ENCODE results near the gene C22orf23.
A peak's percentile ranks its signal among the peaks of the same experiment; 100 is the strongest.

C22orf23 gene

DNA sequence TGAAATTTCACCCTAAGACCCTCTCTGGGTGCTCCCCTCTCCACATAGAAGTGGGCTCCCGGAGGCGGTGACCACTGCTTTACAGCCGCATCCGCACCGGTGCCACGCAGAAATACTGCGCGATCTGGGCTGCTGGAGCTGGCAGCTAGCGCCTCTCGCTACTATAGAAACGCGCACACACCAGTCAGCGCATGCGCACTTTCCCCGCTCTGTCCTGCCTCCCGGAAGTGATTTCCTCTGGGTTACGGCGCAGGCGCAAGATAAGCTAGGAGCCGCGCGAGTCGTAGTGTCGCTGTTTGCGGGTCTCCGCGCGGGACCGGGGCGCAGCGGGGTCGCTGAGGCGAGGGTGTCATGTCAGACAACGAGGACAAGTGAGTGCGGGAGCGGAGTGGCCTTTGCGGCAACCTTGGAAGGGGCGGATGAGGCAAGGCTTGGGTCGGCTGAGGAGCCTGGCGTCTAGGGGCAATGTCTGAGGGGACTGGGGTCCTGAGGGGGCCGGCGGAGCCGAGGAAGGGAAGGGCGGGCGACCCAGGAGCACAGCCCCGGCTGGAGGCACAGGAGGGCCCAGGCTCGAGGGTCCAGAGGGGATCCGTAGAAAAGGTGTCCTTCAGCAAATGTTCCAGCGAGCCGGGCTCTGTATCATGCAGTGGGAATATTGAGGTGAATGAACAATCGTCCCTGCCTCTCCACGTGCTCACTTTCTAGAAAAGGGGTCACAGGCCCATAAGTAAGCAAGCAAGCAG lies at the start of gene C22orf23, which contains the start of gene POLR2F:
C22orf23 (minus strand) TSS at position 165 of the 743 bp plus-strand sequence. CDS start 452 bp downstream, outside the sequence.
POLR2F (plus strand) TSS at position 263 of the 743 bp plus-strand sequence; CDS start at position 352, 89 bp downstream.
- peak; percentile 95 for DNase-seq

GRCh38 chr22:37999640-38000272 lies 46.4 kb upstream of the C22orf23 start:
- DNase-seq: no peak

GRCh38 chr22:37999236-37999635 lies 45.8 kb upstream of the C22orf23 start:
- DNase-seq: no peak

GRCh38 chr22:37998543-37998942 lies 45.1 kb upstream of the C22orf23 start:
- no peak for DNase-seq

DNA sequence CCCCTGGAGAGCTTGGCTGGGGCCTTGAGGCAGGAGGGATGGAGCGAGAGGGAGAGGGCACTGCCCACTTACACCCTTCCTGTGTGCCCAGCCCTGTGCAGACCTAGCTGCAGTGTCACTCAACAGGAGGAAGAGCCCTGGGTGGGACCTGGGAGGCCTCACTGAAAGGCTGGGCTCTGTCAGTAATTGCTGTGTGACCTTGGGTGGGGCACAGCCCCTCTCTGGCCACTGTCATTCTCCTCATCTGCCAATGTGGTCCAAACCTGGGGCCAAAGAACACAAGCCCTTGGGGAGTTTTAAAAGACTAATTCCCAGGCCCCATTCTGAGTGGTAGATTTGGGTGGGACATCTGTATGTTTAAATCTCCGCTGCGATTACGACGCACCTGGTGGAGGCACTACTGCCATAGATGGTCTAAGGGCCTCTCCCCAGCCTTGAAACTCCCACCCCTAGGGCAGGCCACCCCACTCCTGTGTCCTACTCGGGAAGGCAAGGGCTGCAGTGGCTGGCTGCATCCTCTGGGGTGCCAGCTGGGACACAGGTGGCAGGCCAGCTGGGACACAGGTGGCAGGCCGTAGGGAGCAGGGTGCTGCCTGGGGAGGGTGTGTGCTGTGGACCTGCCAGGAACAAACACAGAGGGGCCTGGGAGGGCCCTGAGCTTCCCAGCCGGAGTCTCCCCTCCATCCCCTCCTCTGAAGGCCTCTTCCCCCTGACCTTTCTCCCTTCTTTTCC lies 43.3 kb upstream of the C22orf23 start:
- DNase-seq: no peak

GRCh38 chr22:37996079-37996478 lies 42.7 kb upstream of the C22orf23 start:
- no peak for DNase-seq

DNA sequence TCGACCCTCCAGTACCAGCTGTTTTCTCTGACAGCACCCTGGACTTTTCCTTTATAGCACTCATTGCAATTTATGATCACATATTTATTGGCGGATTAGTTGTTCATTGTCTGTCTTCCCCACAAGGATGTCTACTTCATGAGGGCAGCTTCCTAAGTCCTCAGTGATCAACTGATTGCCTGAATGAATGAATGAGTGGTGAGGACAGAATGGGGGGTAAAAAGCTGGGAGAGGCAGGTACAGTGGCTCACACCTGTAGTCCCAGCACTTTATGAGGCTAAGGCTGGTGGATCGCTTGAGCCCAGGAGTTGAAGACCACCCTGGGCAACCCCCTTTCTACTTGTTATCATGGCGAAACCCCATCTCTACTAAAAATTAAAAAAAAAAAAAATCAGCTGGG lies 42.1 kb upstream of the C22orf23 start:
- DNase-seq: no peak

DNA sequence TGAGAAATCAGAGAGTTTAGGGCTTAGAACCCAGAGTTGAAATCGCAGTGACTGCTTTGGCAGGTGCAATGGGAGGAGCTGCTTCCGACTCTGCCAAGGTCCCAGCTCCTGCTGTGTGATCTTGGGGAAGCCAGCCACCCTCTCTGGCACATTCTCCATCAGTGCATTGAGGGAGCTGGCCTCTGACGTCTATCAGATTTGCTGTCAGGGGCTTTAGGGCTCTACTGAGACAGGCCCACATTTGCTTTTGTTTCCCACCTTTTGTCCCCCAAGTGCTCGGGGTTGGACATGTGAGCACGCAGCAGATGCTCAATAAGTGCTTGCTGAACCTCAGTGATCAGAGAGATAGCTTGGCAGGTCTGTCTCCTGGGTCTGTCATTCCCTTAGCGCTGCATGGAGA lies 41.6 kb upstream of the C22orf23 start:
- no peak for DNase-seq

GRCh38 chr22:37994049-37994448 lies 40.6 kb upstream of the C22orf23 start:
- DNase-seq: no peak

DNA sequence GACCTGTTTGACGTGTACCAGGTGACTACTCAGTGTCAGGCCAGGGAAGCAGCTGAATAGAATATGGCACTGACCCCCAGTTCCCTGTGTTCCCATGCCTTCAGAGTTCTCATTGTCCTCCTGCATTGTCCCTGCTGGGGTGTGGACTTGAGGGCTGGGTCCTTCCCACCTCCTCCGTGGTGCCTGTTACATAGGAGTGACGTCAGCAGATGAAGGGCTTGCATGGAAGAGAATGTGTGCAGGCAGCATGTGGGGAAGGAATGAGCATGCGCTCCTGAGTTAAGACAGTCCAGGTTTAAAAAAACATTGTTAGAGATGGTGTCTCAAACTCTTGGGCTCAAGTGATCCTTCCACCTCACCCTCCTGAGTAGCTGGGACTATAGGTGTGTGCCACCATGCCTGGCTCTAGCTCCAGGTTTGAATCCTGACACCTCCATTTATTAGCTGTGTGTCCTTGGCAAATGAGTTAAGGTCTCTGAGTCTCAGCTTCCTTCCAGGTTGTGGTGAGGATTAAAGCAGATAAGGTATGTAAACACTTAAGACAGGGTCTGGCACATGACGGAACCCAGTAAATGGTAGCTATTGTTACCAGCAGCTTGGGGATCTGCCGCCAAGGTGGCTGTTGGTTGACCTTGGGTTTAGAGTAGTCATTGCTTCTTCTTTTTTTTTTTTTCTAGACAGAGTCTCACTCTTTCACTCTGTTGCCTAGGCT lies 38.5 kb upstream of the C22orf23 start:
- no peak for DNase-seq

GRCh38 chr22:37990862-37991261 lies 37.5 kb upstream of the C22orf23 start:
- no peak for DNase-seq

DNA sequence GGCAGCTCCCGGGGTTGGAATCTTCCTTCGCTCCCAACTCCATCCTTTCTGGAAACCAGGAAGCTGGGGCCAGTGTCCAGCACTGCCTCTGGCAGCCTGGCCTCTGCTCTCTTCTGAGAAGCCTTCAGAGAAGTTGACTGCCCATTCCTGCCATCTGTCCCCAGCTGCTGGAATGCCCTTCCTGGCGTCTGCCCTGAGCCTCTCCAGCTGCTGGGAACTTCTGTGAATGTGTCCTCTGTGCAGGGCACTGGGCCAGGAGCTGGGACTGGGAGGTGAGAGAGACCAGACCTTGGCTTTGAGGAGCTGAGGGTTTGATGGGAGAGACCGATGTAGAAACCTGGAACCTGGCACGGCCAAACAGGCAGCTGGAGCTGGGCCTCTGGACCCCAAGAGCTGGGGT lies 36.9 kb upstream of the C22orf23 start:
- no peak for DNase-seq

DNA sequence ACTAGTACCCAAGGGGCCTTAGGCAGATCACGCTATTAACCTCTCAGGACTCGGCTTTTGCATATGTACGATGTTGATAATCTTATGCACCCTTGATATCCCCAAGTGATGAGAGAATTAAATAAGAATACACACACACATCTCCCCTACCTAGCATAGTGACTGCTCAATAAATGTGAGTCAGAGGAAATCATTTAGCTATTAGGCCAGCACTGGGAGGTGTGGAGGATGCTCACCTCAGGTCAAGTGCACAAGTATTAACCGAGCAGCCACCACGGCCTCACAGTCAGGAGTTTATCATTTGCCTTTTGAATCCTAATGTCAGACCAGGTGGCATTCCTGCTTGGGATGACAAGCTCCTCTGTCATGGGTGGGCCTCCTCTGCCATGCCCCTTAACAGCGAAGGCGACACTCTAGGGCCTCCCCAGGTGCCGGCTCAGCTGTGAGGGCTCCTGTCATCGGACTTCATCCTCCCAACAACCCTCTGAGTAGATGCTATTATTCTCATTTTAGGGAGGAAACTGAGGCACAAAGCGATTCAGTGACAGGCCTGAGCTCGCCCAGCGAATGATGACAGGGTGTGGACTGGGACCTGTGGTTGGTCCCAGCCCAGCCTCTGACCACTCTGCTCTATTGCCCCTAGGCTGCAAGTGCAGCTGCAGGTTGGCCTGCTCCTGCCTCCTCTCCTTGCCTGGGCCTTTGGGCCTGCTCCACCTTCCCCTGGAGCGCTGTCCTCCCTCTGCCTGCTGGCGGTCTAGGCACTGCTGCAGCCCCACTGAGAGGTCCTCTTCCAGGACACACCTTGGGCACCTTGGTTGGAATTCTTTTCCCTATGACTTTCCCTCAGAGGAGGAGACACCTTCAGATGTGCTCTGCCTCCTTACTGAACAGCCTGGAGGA lies 36.0 kb upstream of the C22orf23 start:
- no peak for DNase-seq

DNA sequence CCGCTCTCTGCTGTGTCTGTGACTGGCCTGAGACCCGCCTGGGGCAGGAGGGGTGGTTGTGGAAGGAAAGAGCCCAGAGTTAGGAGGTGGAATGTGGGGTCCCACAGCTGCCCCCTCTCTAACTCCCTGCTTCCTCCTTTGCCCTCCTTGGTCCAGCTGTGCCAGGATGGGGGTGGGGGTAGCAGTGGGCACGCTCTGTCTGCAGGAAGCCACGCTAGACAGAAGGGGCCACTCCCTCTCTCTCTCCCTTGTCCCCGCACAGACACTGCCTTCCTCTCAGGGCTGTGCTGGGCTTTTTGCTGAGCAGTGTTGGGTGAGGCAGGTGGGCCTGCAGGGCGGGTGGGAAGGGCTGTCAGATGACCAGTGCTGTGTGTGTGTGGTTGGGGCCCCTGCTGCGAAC lies 33.0 kb upstream of the C22orf23 start:
- no peak for DNase-seq

GRCh38 chr22:37985751-37986281 lies 32.4 kb upstream of the C22orf23 start:
- DNase-seq: no peak

- DNase-seq: no peak
These were observed 31.7 kb upstream of the C22orf23 start for GRCh38 chr22:37985050-37985585.

DNA sequence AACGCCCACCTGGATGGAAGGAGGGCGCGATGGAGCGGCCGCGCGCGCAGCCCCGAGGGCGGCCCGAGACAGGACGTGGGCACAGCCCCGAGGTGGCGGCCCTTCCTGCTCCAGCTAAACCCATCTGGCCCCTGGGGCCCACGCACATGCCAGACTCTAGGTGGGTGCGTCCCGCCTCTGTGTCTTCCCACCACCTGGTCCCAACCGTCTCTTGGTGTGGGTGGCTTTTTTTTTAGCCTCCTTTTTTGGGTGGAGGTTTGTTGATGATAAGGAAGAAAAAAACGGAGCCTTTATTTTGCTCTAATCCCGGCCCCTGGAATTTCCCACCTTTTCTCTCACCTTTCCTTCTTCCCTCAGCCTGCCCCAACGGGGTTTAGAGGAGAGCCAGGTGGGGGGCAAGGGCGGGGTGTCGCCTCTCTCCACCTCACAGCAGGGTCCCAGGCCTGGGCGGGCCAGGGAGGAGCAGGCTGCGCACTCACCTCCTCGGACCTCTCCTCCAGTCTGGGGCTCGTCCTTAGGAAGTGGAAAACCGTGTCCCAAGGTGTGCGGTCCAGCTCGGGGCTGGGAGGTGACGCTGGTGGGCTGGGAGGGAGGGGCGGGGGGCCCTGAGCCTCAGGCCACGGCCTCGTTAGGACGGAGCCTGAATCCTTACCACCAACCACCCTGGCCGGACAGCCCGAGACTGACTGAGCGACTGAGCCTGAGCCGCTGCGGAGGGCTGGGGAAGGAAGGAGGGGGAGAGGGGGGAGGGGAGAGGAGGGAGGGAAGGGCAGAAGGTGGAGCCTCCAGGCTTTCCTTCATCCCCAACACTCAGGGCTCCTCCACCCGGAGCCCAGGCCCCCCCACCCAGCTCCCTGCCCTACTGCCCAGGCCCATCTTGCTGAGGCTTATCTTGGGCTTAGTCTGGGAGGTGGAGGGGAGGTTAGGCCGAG lies 30.7 kb upstream of the C22orf23 start, which contains the start of gene SOX10:
SOX10 (minus strand) TSS at position 696 of the 932 bp plus-strand sequence. CDS start 771 bp downstream, outside the sequence.
- DNase-seq: no peak

DNA sequence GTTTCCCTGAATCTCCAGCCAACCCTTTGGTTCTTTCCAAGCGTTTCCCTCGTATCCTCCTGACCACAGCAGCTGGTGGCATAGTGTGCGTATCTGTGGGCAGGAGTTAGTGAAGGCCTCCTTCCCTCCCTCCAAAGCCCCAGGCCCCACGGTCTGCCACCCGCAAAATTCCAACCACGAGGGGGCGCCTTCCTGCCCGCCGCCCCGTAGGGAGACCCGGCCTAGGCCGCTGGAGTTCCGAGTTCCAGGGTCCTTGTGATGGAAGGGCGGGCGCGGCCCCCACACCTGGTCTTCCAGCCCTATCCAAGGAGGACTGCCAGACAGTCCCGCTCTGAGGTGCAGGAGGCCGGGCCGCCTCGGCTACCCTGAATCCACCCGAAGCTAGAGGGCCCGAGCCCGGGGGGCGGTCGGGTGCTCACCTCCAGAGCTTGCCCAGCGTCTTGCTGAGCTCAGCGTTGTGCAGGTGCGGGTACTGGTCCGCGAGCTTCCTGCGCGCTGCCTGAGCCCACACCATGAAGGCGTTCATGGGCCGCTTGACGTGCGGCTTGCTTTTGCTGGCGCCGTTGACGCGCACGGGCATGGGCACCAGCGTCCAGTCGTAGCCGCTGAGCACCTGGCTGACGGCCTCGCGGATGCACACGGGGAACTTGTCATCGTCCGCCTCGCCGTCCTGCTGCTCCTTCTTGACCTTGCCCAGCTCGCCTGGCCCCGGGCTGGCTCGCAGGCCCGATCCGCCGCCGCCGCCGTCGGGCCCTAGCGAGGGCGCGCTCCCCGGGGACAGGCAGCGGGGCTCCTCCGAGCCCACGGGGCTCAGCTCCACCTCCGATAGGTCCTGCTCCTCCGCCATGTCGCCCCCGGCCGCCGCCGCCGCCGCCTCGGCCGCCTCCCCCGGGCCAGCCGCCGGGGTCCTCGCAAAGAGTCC lies 29.8 kb upstream of the C22orf23 start:
- DNase-seq: no peak

All from activated naive CD4-positive, alpha-beta T cell treated with Interleukin-2 at 50 U/mL for 16 hours (primary cell).